Activated CD4-positive, CD25-positive, alpha-beta regulatory T cell treated with anti-CD3 and anti-CD28 coated beads, Interleukin-2, amount 50 U/mL, for 16 hours (primary cell): Measurements from ENCODE around the gene MLPH.
"Not testable (repeated sequence)": the region's sequence is repeated elsewhere in the genome, so short reads cannot be mapped to it uniquely, and the experiment has no call there.

Experiments
- DNase-seq: peaks from one replicate; pipeline ENCODE4 v3.0.0-alpha.2; 2020; ENCODE audit warnings: low read depth, low spot score

The MLPH gene

GRCh38 chr2:237585590-237586221 is 98.7 kb downstream of the MLPH start:
- no peak for DNase-seq

DNA sequence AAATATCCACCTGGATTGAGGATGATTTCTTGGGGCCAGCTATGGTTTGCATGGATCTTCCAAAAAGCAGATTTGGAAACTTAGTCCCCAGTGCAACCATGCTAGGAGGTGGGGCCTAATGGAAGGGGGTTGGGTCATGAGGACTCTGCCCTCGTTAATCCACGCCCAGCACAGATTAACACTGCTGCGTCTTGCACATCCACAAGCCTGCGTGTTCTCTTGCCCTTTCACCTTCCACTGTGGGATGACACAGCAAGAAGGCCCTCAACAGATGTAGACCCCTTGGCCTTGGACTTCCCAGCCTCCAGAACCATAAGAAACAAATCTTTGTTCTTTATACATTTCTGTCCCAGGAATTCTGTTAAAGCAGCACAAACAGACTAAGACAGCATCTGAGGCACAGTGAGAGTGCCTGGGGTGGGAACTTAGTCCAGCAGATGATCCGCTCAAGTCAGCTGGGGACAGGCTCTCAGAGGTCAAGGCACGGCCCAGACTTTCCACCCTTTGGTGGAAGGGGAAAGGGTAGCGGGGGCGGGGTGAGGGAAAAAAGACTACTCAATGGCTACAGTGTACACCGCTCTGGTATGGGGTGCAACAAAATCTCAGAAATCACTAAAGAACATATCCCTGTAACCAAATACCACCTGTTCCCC is 101.1 kb downstream of the MLPH start:
- DNase-seq: no peak

DNA sequence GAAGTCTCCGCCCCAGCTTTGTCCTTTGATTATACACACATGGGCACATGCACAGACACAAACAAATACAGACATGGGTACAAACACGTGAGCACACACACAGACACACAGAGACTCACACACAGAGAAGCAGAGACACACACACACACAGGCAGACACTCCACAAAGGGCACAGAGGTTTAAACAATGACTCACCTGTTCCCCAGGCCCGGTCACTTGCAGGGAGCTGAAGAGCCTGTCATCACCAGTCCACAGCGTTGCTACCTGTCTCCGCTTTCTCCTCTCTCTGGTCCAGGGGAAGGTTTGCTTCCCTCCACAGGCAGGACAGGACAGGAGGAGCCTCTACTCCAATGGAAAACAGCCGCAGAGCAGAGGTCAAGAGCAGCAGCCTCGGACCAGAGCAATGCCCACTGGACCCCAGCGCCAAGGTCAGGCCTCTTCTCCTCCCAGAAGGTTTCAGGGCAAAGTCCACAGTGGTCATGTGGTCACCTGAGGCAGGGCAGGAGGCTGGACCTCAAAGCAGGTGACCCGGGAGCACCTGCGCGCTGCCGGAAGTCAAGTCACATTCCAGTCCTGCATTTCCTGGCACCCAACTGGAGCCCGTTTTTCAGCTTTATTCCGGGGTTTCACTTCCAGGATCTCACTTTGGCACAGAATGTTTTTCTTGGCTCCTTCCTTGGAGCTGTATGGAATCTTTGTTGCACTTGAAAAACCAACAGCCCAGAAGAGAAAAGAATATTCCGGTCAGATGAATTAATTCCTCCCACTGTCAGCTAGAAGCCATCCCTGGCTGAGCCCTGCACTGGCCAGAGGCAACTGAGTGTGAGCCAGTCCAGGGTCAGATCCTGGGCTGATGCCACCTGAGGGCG is 103.5 kb downstream of the MLPH start, which contains the start of gene RAB17:
Gene RAB17, minus strand, starts transcription at position 463 of the 869 bp plus-strand sequence. CDS start 4,580 bp downstream, outside the sequence.
- no peak for DNase-seq

DNA sequence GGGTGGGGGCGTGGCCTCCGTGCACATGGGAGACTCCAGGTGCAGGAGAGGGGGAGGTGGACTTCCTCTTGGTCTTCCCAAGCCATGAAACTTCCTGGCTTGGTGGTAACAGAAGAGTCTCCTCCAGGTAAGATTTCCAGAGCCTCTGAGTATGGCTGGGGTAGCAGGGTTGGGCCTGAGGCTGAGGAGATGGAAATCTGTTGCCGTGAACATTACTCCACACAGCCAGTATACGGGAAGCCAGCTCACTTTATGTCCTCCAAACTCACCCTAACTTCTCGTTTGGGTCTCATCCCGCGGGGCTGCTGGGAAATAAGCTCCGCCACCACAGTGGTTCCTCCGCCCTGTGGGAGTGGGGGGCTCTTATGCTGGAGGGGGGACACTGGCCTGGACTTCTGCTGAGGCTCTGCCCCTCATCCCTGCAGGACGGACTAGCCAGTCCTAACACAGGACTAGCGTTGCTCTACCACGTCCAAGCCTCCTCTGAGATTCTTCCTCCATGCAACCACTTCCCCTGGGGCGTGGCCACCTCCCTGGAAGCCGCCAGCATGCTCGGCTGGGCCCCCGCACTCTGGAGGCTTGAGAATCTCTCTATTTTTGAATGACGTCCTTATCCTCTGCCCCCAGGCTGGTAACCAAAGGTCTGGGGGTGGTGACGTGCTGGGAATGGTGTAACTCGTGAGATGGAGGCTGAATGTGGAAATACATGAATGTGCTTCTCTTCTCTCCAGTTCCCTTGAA is 104.3 kb downstream of the MLPH start:
- no peak for DNase-seq

GRCh38 chr2:237592425-237592980 is 105.5 kb downstream of the MLPH start:
- no peak for DNase-seq

GRCh38 chr2:237593036-237593435 is 106.0 kb downstream of the MLPH start:
- DNase-seq: no peak

- DNase-seq: no peak
These were observed 106.7 kb downstream of the MLPH start for GRCh38 chr2:237593596-237594320.

- no peak for DNase-seq
These were observed 107.4 kb downstream of the MLPH start for GRCh38 chr2:237594514-237594871.

DNA sequence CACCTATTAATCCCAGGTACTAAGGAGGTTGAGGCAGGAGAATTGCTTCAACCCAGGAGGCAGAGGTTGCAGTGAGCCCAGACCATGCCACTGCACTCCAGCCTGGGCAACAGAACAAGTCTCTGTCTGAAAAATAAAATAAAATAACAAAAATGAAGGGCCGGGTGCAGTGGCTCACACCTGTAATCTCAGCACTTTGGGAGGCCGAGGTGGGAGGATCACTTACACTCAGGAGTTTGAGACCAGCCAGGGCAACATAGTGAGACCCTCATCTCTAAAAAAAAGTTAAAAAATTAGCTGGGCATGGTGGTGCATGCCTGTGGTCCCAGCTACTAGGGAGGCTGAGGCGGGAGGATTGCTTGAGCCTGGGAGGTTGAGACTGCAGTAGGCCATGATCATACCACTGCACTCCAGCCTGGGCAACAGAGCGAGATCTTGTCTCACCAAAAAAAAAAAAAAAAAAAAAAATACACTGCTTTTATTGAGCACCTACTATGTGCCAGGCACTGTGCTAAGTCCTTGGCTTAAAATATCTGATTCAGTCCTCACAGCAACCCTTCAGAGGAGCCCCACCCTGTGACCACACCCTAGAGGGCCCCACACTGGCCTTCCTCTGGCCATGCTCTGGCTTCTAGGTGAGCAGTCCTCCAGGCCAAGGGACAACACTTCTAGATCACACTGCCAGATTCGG is 108.9 kb downstream of the MLPH start:
- DNase-seq: not testable (repeated sequence)

DNA sequence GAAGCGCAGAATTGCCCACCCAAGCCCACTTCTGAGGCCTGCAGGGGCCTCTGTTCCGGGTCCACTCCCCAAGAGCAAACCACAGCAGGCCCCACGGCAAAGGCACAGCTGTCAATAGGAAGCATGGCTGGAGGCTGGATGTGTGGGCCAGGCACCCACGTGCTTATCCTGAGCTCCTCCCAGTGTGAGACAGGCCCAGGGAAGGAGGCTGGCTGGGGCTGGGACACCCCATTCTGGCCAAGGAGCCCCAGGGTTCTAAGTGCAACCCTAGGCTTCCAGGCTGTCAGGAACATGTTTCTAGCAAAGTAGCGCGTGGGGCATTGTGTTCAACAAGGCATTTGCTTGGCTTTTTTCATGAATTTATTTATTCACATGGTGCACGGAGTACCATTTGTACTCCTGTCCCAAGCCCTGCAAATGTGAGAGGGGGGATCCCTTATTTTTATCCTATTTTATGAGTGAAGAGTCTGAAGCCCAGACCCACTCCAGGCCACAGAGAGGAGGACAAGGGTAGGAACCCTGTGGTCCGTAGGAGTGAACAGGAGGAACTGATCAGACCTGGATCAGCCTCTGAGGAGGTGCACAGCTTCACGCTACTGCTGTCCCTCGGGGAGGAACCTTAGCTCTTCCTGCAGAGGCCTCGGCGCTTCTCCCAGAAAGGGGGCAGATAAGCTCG is 109.6 kb downstream of the MLPH start:
- DNase-seq: no peak

DNA sequence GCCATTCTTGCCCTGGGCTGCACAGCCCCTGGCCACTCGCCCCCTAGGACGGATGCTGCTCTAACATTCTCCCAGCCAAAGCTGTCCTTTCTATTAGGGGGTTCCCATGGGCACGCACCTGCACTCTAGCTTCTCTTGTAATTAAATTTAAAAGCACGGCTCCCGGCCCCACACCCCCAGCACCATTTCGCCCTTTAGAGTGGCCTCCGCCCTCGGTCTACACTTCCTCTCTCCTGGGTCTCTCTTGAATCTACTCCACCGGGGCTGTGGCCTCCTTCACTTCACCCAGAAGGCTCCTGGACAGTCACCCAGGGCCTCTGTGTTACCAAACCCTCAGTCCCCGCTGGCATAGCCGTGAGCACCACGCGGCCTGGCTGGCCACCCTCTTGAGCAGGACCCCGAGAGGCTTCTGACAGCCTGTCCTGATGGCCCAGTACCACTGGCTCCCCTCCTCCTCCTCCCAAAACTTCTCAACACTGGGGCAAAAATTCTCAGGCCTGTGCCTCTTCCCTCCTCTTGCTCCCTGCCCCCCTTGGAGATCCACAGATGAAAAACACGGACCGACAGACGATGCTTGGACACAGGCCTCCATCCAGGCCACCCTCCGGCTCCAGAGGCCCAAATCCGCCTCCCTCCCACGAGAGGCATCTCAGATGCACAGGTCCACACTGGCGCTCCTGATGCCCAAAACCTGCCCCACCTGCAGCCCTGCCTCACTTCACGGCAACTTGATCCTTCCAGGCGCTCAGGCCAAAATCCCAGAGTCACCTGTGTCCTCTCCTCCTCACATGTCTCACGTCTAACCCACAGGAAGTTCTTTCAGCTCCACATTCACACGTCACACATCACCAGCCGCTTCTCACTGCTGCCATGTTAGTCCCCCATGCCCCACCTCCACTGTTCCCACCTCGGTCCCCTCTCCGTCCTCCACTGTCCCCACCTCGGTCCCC is 110.4 kb downstream of the MLPH start:
- no peak for DNase-seq

- no peak for DNase-seq
These were observed 111.6 kb downstream of the MLPH start for GRCh38 chr2:237598468-237599208.

GRCh38 chr2:237599465-237600110 is 112.5 kb downstream of the MLPH start:
- no peak for DNase-seq

GRCh38 chr2:237600205-237600846 is 113.3 kb downstream of the MLPH start:
- DNase-seq: no peak

GRCh38 chr2:237601453-237602116 is 114.5 kb downstream of the MLPH start:
- no peak for DNase-seq

DNA sequence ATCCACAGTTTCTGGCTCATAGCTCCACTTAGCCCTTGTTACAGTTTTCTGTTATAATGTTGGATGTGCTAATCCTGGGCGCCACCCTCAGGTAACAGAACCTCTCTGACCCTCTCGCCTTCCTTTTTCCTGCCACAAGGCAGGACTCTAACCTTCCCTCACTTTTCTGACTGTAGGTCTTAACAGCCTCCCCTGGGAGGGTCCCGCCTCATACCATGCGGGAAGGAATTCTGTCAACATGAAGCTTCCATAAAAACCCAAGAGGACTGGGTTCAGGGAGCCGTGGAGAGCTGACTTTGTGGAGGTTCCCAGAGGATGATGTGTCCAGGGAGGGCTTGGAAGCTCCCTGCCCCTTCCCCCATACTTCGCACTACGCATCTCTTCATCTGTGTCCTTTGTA is 115.4 kb downstream of the MLPH start:
- no peak for DNase-seq
